Upper lobe of left lung (tissue), 6 donors: ENCODE results near the gene MYT1. TPM values are rescaled to one million over a fixed set of nuclear protein-coding genes. Genes with fewer than 3 reads are reported as not detected.

Experiments used
- ATAC-seq, 2 donors: fragments of 200-7000 bp; cut with Tn5 transposase; one replicate each; pipeline ENCODE4 v1.9.1; 2022; ENCODE audit warnings: mild to moderate bottlenecking in 2 of 2, moderate library complexity in 2 of 2; ENCODE audit not compliant: low FRiP score in 2 of 2
- DNase-seq, 2 donors: peaks; one replicate each; pipeline ENCODE4 v3.0.0-alpha.2; 2019 to 2020
- H3K27ac ChIP-seq, 4 donors: fragments of 200-600 bp; sonication (generic); one replicate each; pipeline ENCODE4 v1.5.1; 2016 to 2019
- H3K27me3 ChIP-seq, 4 donors: fragments of 200-600 bp; sonication (generic); one replicate each; pipeline ENCODE4 v1.5.1; 2017 to 2019
- H3K36me3 ChIP-seq, 4 donors: fragments of 200-600 bp; sonication (generic); one replicate each; pipeline ENCODE4 v1.5.1; 2016 to 2019
- H3K4me1 ChIP-seq, 4 donors: fragments of 200-600 bp; sonication (generic); one replicate each; pipeline ENCODE4 v1.5.1; 2018 to 2019
- H3K4me3 ChIP-seq, 4 donors: fragments of 200-600 bp; sonication (generic); one replicate each; pipeline ENCODE4 v1.5.1; 2017 to 2019; ENCODE audit warnings: mild to moderate bottlenecking in 2 of 4, moderate library complexity in 1 of 4
- H3K9me3 ChIP-seq, 4 donors: fragments of 200-600 bp; sonication (generic); one replicate each; pipeline ENCODE4 v1.5.1; 2018 to 2019
- CTCF ChIP-seq, 6 experiments: fragments of 450-650 bp in 4 of 6; fragments of 200-600 bp in 2 of 6; sonication (generic) in 2 of 6; IDR thresholded peaks; one replicate each; pipeline ENCODE4 v1.5.1; 2016 to 2019; ENCODE audit warnings: antibody characterized with exemption in 6 of 6
- EP300 ChIP-seq, 4 donors: sonication (generic); formaldehyde crosslinking; IDR thresholded peaks; one replicate each; pipeline ENCODE4 v1.5.1; 2017; ENCODE audit warnings: antibody characterized with exemption in 4 of 4, control low read depth in 2 of 4
- POLR2A ChIP-seq, 4 donors: fragments of 450-650 bp; IDR thresholded peaks; one replicate each; pipeline ENCODE4 v1.5.1; 2016 to 2017; ENCODE audit warnings: antibody characterized with exemption in 4 of 4, mild to moderate bottlenecking in 2 of 4
- POLR2AphosphoS5 ChIP-seq, 2 donors: sonication (generic); formaldehyde crosslinking; IDR thresholded peaks; one replicate each; pipeline ENCODE4 v1.5.1; 2017; ENCODE audit warnings: antibody characterized with exemption in 2 of 2
- WGBS, 2 donors: methylation state at CpG; one replicate each; pipeline ENCODE4 v1.1.5; 2017 to 2018; 5-methylcytosine and 5-hydroxymethylcytosine counted together
- total RNA-seq, 6 donors: library from RNA; depleted of rRNA in 4 of 6; stranded (reverse); fragments of >200 nt in 4 of 6; gene quantifications; one replicate each; pipeline versions ENCODE4 v1.1.0 to v1.2.1, GENCODE V29; 2016 to 2021
- donor health status: DM: no; HTN: no; CAD: no; lungs with moderate emphysema.
- donor health status: DM: no; HTN: yes; CAD: no; lungs with severe emphysema.

MYT1 gene
- total RNA-seq, 6 donors from 2014 or later, result 0.09 to 3.1 TPM; not detected in 4

DNA sequence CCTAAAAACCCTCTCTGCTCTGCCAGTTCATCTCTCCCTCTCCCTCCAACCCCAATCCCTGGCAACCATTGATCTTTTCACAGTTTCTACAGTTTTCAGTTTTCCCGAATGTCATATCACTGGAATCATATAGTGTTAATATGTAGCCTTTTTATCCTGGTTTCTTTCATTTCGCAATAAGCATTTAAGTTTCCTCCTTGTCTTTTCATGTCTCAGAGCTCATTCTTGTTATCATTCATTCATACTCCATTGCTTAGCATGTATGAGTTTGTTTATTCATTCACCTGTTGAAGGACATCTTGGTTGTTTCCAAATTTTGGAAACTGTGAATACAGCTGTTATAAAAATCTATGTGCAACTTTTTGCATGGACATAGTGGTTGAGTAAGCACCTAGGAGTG is 85.8 kb downstream of the MYT1 start:
- Histone ChIP-seq H3K4me3 (no peak overlapping the region), H3K36me3 (no peaks in the 10 kb centered on the region), H3K4me1 (peaks cover 2 to 4% (median 2%) of the 10 kb centered on the region in 4 donors), H3K9me3 (no peaks in the 10 kb centered on the region), H3K27me3 (no peaks in the 10 kb centered on the region), H3K27ac (no peak overlapping the region)
- no peak for DNase-seq
- no peak for ATAC-seq
- TF ChIP-seq POLR2A (IDR thresholded peaks at IDR 0.05) (no peak), POLR2AphosphoS5 (IDR thresholded peaks at IDR 0.05) (no peak), CTCF (IDR thresholded peaks at IDR 0.05) (no peak), EP300 (IDR thresholded peaks at IDR 0.05) (no peak)
- 86% methylated on average over 2 of the region's 2 CpGs for WGBS, 2 donors

- TF ChIP-seq CTCF (IDR thresholded peaks at IDR 0.05) (no peak), POLR2A (IDR thresholded peaks at IDR 0.05) (no peak), POLR2AphosphoS5 (IDR thresholded peaks at IDR 0.05) (no peak), EP300 (IDR thresholded peaks at IDR 0.05) (no peak)
- Histone ChIP-seq H3K4me3 (no peak overlapping the region), H3K4me1 (peaks cover 11 to 26% (median 20%) of the 10 kb centered on the region in 4 donors), H3K36me3 (no peaks in the 10 kb centered on the region), H3K27me3 (no peaks in the 10 kb centered on the region), H3K27ac (no peak overlapping the region), H3K9me3 (no peaks in the 10 kb centered on the region)
- DNase-seq (no peak), ATAC-seq (no peak)
- 86 to 94% methylated on average over 4 of the region's 4 CpGs for WGBS, 2 donors
Measured at GRCh38 chr20:64253000-64253383, 88.7 kb downstream of the MYT1 start.

- no peak for TF ChIP-seq EP300 (IDR thresholded peaks at IDR 0.05)
- TF ChIP-seq CTCF (IDR thresholded peaks at IDR 0.05), result no peak
- TF ChIP-seq POLR2A (IDR thresholded peaks at IDR 0.05), result no peak
- no peak for TF ChIP-seq POLR2AphosphoS5 (IDR thresholded peaks at IDR 0.05)
- DNase-seq (no peak), ATAC-seq (no peak)
- Histone ChIP-seq H3K27me3 (no peaks in the 10 kb centered on the region), H3K27ac (no peak overlapping the region), H3K9me3 (no peaks in the 10 kb centered on the region), H3K4me1 (peaks cover 11 to 29% (median 20%) of the 10 kb centered on the region in 4 donors), H3K4me3 (no peak overlapping the region), H3K36me3 (no peaks in the 10 kb centered on the region)
- WGBS, 2 donors, result 77 to 80% methylated on average over 4 of the region's 4 CpGs
Measured at GRCh38 chr20:64253443-64253842, 89.2 kb downstream of the MYT1 start.

GRCh38 chr20:64254156-64254555 is 89.9 kb downstream of the MYT1 start:
- no peak for DNase-seq
- no peak for ATAC-seq
- Histone ChIP-seq H3K4me1 (peaks cover 14 to 29% (median 20%) of the 10 kb centered on the region in 4 donors), H3K27me3 (no peaks in the 10 kb centered on the region), H3K9me3 (no peaks in the 10 kb centered on the region), H3K36me3 (no peaks in the 10 kb centered on the region), H3K27ac (no peak overlapping the region), H3K4me3 (no peak overlapping the region)
- TF ChIP-seq CTCF (IDR thresholded peaks at IDR 0.05) (no peak), POLR2A (IDR thresholded peaks at IDR 0.05) (no peak), POLR2AphosphoS5 (IDR thresholded peaks at IDR 0.05) (no peak), EP300 (IDR thresholded peaks at IDR 0.05) (no peak)
- WGBS, 2 donors, result 92 to 97% methylated on average over 5 of the region's 5 CpGs
